Cardiac fibroblast (primary cell): ENCODE measurements around the gene LIMK1.

Experiments used
- DNase-seq, 2 donors: peaks; one replicate each; pipeline versions ENCODE4 v3.0.0 to v3.0.0-alpha.2; 2010; ENCODE audit warnings: low read depth in 2 of 2
- H3K4me3 ChIP-seq, 2 donors: replicated peaks in 1 of 2; 1 replicate in 1 of 2; 2 replicates in 1 of 2; pipeline ENCODE4 v1.5.1; 2011; ENCODE audit warnings: low read depth in 2 of 2, low read length in 2 of 2, mild to moderate bottlenecking in 2 of 2, moderate library complexity in 1 of 2
- TF ChIP-seq, protein P1 (sequence below): IDR thresholded peaks from one replicate; pipeline ENCODE4 v1.5.1; 2011; ENCODE audit warnings: low read depth, mild to moderate bottlenecking, low read length, inconsistent platforms

The LIMK1 gene

DNA sequence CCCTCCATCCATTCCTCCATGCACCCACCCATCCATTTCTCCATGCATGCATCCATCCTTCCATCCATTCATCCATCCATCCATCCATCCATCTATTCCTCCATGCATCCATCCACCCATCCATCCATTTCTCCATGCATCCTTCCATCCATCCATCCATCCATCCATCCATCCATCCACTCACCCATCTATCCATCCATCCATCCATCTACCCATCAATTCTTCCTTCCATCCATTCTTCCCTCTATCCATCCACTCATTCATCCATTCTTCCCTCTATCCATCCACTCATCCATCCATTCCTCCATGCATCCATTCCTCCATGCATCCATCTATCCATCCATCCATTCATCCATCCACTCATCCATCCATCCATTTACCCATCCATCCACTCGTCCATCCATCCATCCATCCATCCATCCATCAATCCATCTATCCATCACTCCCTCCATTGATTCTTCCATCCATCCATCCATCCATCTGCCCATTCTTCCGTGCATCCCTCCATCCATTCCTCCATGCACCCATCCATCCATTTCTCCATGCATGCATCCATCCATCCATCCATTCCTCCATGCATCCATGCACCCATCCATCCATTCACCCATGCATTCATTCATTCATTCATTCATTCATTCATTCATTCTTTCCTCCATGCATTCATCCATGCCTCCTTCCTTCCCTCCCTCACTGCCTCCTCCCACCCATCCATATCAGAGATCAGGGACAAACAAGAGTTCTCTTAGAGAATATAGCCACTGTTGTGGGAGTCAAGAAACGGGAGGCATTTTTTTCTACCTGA, 33.4 kb upstream of the LIMK1 start:
- TF ChIP-seq, protein P1, sequence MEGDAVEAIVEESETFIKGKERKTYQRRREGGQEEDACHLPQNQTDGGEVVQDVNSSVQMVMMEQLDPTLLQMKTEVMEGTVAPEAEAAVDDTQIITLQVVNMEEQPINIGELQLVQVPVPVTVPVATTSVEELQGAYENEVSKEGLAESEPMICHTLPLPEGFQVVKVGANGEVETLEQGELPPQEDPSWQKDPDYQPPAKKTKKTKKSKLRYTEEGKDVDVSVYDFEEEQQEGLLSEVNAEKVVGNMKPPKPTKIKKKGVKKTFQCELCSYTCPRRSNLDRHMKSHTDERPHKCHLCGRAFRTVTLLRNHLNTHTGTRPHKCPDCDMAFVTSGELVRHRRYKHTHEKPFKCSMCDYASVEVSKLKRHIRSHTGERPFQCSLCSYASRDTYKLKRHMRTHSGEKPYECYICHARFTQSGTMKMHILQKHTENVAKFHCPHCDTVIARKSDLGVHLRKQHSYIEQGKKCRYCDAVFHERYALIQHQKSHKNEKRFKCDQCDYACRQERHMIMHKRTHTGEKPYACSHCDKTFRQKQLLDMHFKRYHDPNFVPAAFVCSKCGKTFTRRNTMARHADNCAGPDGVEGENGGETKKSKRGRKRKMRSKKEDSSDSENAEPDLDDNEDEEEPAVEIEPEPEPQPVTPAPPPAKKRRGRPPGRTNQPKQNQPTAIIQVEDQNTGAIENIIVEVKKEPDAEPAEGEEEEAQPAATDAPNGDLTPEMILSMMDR, result no peak
- no peak overlapping the region for H3K4me3 ChIP-seq
- DNase-seq, result no peak

DNA sequence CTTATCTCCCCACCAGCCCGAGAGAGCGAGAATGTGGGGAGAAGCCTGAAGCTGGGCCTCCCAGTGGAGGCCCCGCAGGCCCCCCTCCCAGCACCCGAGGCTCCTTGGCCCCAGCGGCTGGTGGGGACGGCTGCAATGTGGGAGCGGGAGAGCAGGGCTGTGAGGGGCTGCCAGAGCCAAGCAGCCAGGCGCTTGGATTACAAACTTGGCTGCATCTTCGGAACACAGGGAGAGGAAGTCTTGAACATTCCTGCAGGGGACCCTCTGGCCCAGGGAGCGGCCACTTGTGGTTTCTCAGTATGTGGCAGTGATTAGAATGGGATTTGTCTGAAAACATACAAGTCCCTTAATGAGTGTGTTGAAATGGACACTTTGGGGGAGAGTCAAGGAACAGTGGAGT, 32.4 kb upstream of the LIMK1 start:
- peak in 1 of 2 donors; percentile 58 for DNase-seq
- TF ChIP-seq, protein P1, result no peak

DNA sequence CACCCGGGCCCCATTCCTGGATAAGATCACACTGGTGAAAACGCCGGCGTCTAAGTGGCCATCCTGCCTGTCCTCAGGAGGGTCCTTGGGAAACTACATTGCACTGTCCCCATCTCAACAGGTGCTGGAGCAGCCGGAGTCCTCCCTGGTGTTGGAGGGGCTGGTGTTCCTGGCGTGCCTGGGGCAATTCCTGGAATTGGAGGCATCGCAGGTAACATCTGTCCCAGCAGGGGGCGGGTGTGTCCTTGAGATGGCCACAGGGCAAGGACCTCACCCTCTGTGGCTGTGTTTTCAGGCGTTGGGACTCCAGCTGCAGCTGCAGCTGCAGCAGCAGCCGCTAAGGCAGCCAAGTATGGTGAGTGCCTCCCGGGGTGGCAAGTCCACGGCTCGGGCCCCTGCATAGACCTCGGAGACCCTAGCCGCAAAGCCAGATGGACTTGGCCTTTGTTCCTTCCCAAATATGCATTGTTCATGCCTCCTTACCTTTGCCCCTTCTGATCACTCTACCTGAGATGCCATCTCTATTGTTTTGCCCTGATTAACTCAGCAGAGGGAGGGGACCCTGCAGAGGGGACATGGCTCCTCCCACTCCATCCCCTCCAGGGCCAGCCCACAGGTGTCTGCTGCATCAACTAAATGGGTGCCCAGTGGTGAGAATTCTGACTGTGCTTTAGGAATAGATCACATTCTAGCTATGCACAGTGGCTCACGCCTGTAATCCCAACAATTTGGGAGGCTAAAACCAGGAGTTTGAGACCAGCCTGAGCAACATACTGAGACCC, 31.8 kb upstream of the LIMK1 start:
- H3K4me3 ChIP-seq, result no peak overlapping the region
- TF ChIP-seq, protein P1, result peak; percentile 41
- peak; percentile 33 to 34 for DNase-seq

More for the DNA sequence above, 32.4 kb upstream of the LIMK1 start:
- no peak overlapping the region for H3K4me3 ChIP-seq

DNA sequence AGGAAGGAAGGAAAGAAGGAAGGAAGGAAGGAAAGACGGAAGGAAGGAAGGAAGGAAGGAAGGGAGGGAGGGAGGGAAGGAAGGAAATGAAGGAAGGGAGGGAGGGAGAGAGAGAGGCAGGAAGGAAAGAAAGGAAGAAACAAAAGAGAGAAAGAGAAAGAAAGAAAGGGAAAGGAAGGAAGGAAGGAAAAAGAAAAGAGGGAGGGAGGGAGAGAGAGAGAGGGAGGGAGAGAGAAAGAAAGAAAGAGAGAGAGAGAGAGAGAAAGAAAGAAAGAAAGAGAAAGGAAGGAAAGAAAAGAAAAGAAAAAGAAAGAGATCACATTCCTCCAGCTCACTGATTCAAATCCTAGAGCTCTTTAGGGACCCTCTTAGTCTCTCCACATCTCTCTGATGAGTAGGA, 31.0 kb upstream of the LIMK1 start:
- no peak overlapping the region for H3K4me3 ChIP-seq
- TF ChIP-seq, protein P1, result no peak
- no peak for DNase-seq

DNA sequence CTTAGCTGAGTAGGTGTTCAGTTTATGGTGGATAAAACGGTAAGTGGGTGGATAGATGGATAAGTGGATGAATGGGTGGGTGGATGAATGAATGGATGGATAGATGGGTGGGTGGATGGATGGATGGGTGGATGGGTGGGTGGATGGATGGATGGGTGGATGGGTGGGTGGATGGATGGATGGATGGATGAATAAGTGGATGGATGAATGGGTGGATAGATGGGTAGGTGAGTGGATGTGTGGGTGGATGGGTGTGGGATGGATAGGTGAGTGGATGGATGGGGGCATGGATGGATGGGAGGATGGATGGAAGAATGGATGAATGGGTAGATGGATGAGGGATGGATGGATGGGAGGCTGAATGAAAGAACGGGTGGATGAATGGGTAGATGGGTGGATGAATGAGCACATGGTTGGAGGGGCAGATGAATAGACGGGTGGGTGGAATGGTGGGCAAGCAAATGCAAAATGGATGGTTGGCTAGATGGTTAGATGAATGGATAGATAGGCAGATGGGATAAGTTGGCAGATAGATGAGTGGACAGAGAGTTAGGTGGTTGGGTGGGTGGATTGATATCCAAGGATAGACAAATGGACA, 29.9 kb upstream of the LIMK1 start:
- no peak overlapping the region for H3K4me3 ChIP-seq
- DNase-seq, result no peak
- TF ChIP-seq, protein P1, result no peak

DNA sequence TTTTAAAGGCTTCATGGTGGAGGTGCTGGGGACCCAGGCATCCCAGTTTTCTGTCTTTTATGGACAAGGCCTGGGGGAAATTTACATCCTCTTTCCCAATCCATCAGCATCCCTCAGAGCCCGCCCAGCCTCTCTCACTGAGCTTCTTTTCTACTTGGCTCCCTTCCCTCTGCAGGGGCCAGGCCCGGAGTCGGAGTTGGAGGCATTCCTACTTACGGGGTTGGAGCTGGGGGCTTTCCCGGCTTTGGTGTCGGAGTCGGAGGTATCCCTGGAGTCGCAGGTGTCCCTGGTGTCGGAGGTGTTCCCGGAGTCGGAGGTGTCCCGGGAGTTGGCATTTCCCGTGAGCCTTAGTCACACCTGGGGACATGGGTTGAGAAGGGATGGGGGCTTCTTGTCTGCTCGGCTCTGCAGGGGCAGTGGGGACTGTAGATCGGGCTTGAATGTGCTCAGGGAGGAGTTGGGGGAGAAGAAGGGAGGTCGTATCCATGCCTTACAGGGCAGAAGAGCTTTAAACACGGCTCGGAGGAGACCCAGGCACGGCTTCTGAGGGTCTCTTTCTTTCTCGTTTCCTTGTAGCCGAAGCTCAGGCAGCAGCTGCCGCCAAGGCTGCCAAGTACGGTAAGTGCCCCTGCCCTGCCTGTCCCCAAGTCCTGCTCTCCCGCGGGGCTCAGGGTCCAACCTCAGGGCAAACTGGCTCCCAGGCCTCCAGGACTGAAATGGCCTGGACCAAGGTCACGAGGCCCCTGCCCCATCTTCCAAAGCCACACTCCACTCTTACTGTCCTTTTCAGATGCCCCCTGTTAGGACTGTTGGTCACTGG, 27.3 kb upstream of the LIMK1 start:
- DNase-seq, result no peak
- TF ChIP-seq, protein P1, result no peak
- H3K4me3 ChIP-seq, result no peak overlapping the region
